Thyroid gland (tissue), 4 donors: Measurements from ENCODE around the gene RMI2.

Experiments
- POLR2A ChIP-seq, 2 donors: fragments of 450-650 bp; IDR thresholded peaks; one replicate each; pipeline ENCODE4 v1.6.1; 2017; ENCODE audit warnings: antibody characterized with exemption in 2 of 2, mild to moderate bottlenecking in 2 of 2, moderate library complexity in 1 of 2
- TF ChIP-seq, protein P1 (sequence below), 6 experiments: fragments of 200-600 bp in 3 of 6; fragments of 450-650 bp in 3 of 6; sonication (generic) in 3 of 6; IDR thresholded peaks; one replicate each; pipeline ENCODE4 v1.5.1; 2016 to 2019; ENCODE audit warnings: antibody characterized with exemption in 6 of 6, mild to moderate bottlenecking in 2 of 6, inconsistent platforms in 1 of 6, moderate library complexity in 1 of 6

DNA sequence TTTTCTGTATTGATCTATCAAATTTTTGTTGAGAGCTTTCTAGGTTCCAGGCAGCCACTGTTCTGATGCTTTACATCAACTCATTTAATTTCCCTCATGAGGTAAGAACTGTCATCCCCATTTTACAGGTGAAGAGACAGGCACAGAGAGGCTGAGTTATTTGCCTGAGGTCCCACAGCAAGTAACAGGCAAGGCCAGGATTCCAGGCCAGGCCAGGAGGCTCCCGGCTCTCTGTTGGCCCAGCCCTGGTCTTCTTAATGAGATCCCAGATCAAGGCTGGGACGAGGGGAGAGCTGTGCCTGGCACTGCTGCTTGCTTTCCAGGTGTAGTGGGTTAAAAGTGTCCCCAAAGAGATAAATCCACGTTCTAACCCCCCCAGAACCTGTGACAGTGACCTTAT lies 22.4 kb upstream of the RMI2 start:
- TF ChIP-seq, protein P1, sequence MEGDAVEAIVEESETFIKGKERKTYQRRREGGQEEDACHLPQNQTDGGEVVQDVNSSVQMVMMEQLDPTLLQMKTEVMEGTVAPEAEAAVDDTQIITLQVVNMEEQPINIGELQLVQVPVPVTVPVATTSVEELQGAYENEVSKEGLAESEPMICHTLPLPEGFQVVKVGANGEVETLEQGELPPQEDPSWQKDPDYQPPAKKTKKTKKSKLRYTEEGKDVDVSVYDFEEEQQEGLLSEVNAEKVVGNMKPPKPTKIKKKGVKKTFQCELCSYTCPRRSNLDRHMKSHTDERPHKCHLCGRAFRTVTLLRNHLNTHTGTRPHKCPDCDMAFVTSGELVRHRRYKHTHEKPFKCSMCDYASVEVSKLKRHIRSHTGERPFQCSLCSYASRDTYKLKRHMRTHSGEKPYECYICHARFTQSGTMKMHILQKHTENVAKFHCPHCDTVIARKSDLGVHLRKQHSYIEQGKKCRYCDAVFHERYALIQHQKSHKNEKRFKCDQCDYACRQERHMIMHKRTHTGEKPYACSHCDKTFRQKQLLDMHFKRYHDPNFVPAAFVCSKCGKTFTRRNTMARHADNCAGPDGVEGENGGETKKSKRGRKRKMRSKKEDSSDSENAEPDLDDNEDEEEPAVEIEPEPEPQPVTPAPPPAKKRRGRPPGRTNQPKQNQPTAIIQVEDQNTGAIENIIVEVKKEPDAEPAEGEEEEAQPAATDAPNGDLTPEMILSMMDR (IDR thresholded peaks at IDR 0.05), result no peak
- TF ChIP-seq POLR2A (IDR thresholded peaks at IDR 0.05), result no peak
